ENCODE measurements around the gene ZNF85.
"Not testable (repeated sequence)": the region's sequence is repeated elsewhere in the genome, so short reads cannot be mapped to it uniquely, and the experiment has no call there.

Gene ZNF85

DNA sequence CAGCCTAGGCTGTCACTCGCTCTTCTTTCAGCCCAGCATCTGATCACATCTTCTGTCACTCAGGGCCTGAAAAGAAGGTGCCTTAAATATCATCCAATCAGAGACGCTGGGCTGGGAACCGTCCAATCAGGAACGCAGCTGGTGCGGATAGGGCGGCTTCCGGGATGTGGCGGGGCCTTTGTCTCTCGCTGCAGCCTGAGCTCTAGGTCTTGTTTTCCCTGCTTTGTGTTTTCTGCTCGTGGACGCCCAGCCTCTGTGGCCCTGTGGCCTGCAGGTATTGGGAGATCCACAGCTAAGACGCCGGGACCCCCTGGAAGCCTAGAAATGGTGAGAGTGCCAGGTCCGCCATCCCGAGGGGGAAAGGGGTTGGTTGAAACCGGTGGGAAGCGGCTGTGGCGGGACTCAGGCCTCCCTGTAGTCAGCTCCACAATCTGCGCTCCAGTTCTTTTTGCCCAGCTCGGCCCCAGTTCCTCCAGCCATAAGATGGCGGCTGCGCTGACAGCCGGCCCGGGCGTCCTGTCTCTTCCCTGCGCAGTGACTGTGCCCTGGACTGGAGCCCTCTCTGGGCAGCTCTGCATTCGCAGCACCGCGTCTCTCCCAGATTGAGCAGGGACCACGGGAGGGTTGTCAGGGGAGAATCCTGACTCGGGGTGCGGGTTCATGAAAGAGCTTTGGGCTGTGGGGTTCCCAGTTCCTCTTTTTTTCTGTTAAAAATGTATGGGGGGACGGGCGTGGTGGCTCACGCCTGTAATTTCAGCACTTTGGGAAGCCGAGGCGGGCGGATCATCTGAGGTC is at the start of gene ZNF85:
TSS of gene ZNF85 (plus strand) at position 175 of the 795 bp plus-strand sequence. CDS start at position 325, 150 bp downstream.
- peak; percentile 88 to 93 for DNase-seq

- DNase-seq = no peak
These were observed 43.5 kb upstream of the ZNF85 start for GRCh38 chr19:20879501-20879900.

DNA sequence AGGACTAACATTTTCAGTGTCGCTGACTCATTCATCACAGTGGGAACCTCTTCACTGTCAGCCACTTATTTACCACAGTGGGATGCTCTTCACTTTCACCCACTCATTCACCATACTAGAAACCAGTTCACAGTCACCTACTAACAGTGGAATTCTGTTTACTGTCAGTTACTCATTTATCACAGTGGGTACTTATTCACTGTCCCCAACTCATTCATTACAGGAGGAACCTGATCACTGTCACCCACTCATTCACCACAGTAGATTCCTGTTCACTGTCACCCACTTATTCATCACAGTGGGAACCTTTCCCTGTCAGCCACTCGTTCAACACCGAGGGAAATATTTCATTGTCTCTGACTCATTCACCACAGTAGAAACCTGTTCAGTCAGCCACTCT is 10.1 kb upstream of the ZNF85 start:
- no peak for DNase-seq

DNA sequence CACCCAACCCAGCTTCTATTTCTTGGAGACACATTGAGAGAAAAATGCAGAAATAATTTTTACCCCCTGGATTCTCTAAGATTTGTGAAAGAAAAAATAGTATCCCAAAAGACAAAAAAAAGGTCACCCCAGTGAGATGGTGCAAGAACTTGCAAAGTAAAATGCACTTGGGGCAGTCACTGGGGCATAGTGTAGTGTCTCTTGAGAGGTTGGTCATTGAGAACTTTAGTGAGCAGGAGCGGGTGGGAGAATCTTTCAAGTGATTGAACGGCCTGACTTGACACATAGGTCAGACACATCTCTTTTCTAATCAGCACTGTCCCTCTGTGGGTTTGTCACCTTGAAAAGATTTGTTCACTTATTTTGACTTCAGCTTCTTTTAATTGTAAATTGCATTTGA is 2.4 kb downstream of the ZNF85 start:
- DNase-seq = no peak

- no peak for DNase-seq
These were observed 3.7 kb downstream of the ZNF85 start for GRCh38 chr19:20926796-20927195.

GRCh38 chr19:20928371-20928770 is 5.3 kb downstream of the ZNF85 start:
- DNase-seq = no peak

DNA sequence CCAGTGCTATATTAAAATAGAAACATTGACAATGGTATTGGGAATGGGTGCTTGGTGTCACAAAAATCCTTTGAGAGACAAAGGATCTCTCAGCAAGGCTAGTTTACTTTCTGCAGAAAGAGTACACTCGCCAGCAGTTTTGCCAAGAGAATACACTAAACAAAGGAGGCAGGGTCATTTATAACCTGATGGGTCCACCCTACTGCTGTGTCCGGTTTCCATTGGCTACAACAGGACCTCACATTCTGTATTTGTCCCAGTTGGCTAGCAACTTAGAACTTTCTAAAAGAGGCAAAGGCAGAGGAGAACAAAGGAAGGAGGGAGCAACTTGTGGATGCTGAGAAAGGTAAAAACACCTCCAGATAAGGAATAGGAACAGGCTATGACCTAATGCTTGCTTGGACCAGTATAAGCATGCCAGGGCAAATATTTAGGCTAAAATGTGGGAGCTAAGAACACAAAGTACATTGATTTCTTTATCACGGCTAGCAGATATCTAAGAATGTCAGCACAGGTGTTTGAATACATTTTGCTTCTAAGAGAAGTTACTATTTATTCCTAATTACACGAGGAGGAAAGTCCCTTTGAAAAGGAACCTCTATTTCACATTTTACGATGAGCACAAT is 13.4 kb downstream of the ZNF85 start:
- not testable (repeated sequence) for DNase-seq

DNA sequence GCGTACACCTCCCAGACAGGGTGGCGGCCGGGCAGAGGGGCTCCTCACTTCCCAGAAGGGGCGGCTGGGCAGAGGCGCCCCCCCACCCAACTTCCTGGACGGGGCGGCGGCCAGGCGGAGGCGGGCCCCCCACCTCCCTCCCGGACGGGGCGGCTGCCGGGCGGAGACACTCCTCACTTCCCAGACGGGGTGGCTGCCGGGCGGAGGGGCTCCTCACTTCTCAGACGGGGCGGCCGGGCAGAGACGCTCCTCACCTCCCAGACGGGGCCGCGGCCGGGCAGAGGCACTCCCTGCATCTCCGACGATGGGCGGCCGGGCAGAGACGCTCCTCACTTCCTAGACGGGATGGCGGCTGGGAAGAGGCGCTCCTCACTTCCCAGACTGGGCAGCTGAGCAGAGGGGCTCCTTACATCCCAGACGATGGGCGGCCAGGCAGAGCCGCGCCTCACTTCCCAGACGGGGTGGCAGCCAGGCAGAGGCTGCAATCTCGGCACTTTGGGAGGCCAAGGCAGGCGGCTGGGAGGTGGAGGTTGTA is 29.6 kb downstream of the ZNF85 start:
- not testable (repeated sequence) for DNase-seq

DNA sequence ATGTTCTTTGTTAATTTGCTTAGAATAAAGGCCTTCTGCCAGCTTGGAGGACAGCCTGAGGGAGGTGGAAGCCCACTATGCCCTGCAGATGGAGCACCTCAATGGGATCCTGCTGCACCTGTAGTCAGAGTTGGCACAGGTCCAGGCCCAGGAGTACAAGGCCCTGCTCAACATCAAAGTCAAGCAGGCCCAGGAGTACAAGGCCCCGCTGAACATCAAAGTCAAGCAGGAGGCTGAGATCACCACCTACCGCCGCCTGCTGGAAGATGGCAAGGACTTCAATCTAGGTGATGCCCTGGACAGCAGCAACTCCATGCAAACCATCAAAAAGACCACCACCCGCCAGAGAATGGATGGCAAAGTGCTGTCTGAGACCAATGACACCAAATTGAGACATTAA is 41.7 kb downstream of the ZNF85 start:
- no peak for DNase-seq

DNA sequence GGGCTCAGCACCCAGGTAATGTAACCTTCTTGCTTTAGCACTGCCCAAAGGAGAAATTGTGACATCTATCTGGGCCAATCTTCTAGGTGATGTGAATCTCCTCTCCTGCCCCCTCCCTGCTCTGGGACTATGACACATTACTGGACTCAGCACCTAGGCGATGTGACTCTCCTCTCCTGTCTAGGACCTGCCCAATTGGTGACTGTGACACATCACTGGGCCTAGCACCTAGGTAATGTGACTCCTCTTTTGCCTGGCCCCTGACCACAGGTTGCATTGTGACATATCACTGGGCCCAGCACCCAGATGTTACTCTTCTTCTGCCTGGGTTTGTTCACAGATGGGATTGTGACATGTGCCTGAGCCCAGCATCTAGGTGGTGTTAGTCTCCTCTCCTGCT is 45.0 kb downstream of the ZNF85 start:
- DNase-seq = no peak

DNA sequence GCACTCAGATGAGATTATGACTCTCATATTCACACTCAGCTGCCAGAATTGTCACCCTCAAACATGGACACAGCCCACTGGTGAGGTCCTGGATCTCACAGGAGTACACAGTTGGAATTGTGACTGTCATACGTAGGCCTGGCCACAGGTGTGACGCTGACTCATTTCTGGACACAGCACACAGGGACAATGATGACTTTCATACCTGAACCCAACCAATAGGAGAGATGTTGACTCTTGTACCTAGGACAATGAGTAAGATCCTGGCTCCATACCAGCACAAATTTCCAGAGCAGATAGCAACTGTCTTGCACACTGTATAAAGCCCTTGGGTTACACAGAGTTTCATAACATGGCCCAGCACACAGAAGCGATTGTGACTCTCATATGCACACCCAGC is 46.4 kb downstream of the ZNF85 start:
- DNase-seq = no peak

GRCh38 chr19:20969898-20970297 is 46.8 kb downstream of the ZNF85 start:
- no peak for DNase-seq

GRCh38 chr19:20992788-20993187 is 69.7 kb downstream of the ZNF85 start:
- not testable (repeated sequence) for DNase-seq

DNA sequence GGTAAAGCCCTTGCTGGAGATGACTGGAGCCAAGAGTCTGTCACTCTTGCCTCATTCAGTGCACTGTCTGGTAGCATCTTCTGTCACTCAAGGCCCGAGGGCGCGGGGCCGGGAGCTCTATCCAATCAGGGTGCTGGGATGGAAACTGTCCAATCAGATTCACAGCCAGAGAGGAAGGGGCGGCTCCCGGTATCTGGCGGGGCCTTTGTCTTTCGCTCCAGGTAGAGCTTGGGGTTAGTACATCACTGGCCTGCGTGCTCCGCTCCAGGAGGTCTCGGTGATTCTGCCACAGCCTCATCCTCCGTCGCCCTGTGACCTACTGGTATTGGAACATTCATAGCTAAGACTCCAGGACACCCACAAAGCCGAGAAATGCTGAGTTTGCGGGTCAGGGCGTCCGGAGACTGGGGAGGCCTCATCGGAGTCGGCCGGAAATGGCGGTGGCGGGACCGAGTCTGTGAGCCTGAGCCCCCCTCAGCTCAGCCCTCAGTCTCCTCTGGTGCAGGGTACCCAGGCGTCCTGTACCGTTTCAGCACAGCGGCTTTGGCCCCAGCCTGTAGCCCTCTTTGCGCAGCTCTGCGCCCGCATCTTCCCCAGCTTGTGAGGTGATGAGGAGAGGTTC is 76.8 kb downstream of the ZNF85 start:
- DNase-seq = peak; percentile 92 to 94
